Endothelial cell of umbilical vein (primary cell): ENCODE results near the gene CEBPG. TPM values are rescaled to one million over a fixed set of nuclear protein-coding genes. Genes with fewer than 3 reads are reported as not detected.

ENCODE experiments used
- BruUV-seq: library from RNA; stranded (reverse); fragments of 400-500 nt; replicated peaks from 2 replicates; lab custom pipeline; 2021; lab: Mats Ljungman, UMichigan
- CTCF ChIA-PET: fragments of 300-600, 350-600 bp; sonication (Branson Sonifier 250); formaldehyde crosslinking; loops from one replicate; lab custom pipeline; 2021; ENCODE audit warnings: antibody characterized with exemption, inconsistent platforms; lab: Charles Lee
- POLR2A ChIA-PET: fragments of 300-600, 350-600 bp; sonication (Branson Sonifier 250); formaldehyde crosslinking; loops from one replicate; lab custom pipeline; 2021; ENCODE audit warnings: antibody characterized with exemption, inconsistent platforms; lab: Charles Lee
- DNase-seq: peaks from one replicate; pipeline ENCODE4 v3.0.0-alpha.2; 2011; ENCODE audit warnings: low read depth, low spot score
- FAIRE-seq: peaks from 2 replicates; lab custom pipeline; 2011; peaks lifted over from hg19 to GRCh38; lab: Jason Lieb, UNC
- H2AFZ ChIP-seq: 2 replicates; pipeline ENCODE4 v1.6.0; 2012; ENCODE audit warnings: low read depth, low read length, control low read depth, inconsistent platforms
- H3K27ac ChIP-seq: 2 replicates; pipeline ENCODE4 v1.5.1; 2011; ENCODE audit warnings: low read depth, mild to moderate bottlenecking, control low read depth, low read length, moderate library complexity; ENCODE audit not compliant: insufficient read depth
- H3K27me3 ChIP-seq, 2 experiments: 2 replicates each; pipeline versions ENCODE4 v1.6.0 to v1.6.1; 2011; ENCODE audit warnings: low read length in 2 of 2, mixed read lengths in 1 of 2; ENCODE audit not compliant: control insufficient read depth in 2 of 2, insufficient read depth in 2 of 2
- H3K36me3 ChIP-seq, 2 experiments: 2 replicates in 1 of 2; 3 replicates in 1 of 2; pipeline ENCODE4 v1.5.1; 2011; ENCODE audit warnings: low read length in 2 of 2, mild to moderate bottlenecking in 1 of 2, moderate library complexity in 1 of 2; ENCODE audit not compliant: control insufficient read depth in 2 of 2, insufficient read depth in 2 of 2; ENCODE audit errors: extremely low read depth in 1 of 2
- H3K4me1 ChIP-seq: 3 replicates; pipeline ENCODE4 v1.5.1; 2011; ENCODE audit warnings: mild to moderate bottlenecking, low read length; ENCODE audit not compliant: control insufficient read depth, insufficient read depth; ENCODE audit errors: extremely low read depth
- H3K4me2 ChIP-seq: 2 replicates; pipeline ENCODE4 v1.6.1; 2011; ENCODE audit warnings: low read length, control low read depth, mixed read lengths; ENCODE audit not compliant: insufficient read depth
- H3K4me3 ChIP-seq, 3 experiments: fragments of 200-600 bp in 1 of 3; sonication (generic), shearing (Covaris generic) in 1 of 3; replicated peaks in 1 of 3; 2 replicates each; pipeline ENCODE4 v1.5.1; 2011 to 2016; ENCODE audit warnings: control low read depth in 3 of 3, low read length in 3 of 3, mild to moderate bottlenecking in 2 of 3, inconsistent platforms in 1 of 3, low read depth in 1 of 3, moderate library complexity in 1 of 3; ENCODE audit not compliant: insufficient read depth in 1 of 3
- H3K79me2 ChIP-seq: 2 replicates; pipeline ENCODE4 v1.6.0; 2012; ENCODE audit warnings: low read length, inconsistent platforms; ENCODE audit not compliant: control insufficient read depth, insufficient read depth
- H3K9ac ChIP-seq: replicated peaks from 2 replicates; pipeline ENCODE3; 2011; ENCODE audit warnings: low read length, control low read depth; ENCODE audit not compliant: insufficient read depth; ENCODE audit errors: extremely low read depth
- H3K9me1 ChIP-seq: replicated peaks from 3 replicates; pipeline ENCODE4 v1.6.0; 2011; ENCODE audit warnings: mild to moderate bottlenecking, low read length; ENCODE audit not compliant: control insufficient read depth, insufficient read depth; ENCODE audit errors: extremely low read depth
- H3K9me3 ChIP-seq: replicated peaks from 2 replicates; pipeline ENCODE4 v1.5.1; 2012; ENCODE audit warnings: low read length, inconsistent platforms; ENCODE audit not compliant: control insufficient read depth, insufficient read depth
- H4K20me1 ChIP-seq: replicated peaks from 2 replicates; pipeline ENCODE3; 2011; ENCODE audit warnings: mild to moderate bottlenecking, low read length; ENCODE audit not compliant: control insufficient read depth, insufficient read depth; ENCODE audit errors: extremely low read depth
- EZH2 ChIP-seq: IDR thresholded peaks from 2 replicates; pipeline ENCODE4 v1.6.1; 2012; ENCODE audit warnings: borderline replicate concordance, low read depth, mild to moderate bottlenecking, moderate library complexity, low read length, inconsistent platforms; ENCODE audit not compliant: severe bottlenecking
- FOS ChIP-seq: IDR thresholded peaks from 2 replicates; pipeline ENCODE4 v1.6.1; 2011; ENCODE audit warnings: mild to moderate bottlenecking, low read length, moderate library complexity, borderline replicate concordance; ENCODE audit not compliant: insufficient read depth
- GATA2 ChIP-seq: IDR thresholded peaks from 2 replicates; pipeline ENCODE4 v1.7.0; 2011; ENCODE audit warnings: low read depth, mild to moderate bottlenecking, moderate library complexity, mixed read lengths, low read length; ENCODE audit not compliant: insufficient read length, insufficient read depth
- MYC ChIP-seq: IDR thresholded peaks from one replicate; pipeline ENCODE4 v1.6.1; 2011; ENCODE audit warnings: mild to moderate bottlenecking, low read depth, low read length
- POLR2A ChIP-seq: IDR thresholded peaks from 2 replicates; pipeline ENCODE4 v1.6.1; 2012; ENCODE audit warnings: low read depth, mild to moderate bottlenecking, control low read depth, low read length
- dilution Hi-C: fragments of 300-500 bp; cut with MboI; formaldehyde crosslinking; loops from one replicate; pipeline ENCODE4 v1.15.0; 2019; ENCODE audit warnings: low sequenced_read_pairs; ENCODE audit not compliant: extremely low pct_ligation_motif_present
- intact Hi-C: fragments of 100-400 bp; cut with micrococcal nuclease; formaldehyde crosslinking; loops from one replicate; pipeline ENCODE4 v1.10.0; 2022
- polyA plus RNA-seq, 4 experiments: library from polyadenylated mRNA; depleted of rRNA in 3 of 4; stranded (reverse) in 3 of 4; unstranded in 1 of 4; fragments of >200 nt; gene quantifications; 2 replicates each; pipeline versions ENCODE4 v1.2.1 to v1.2.3, GENCODE V29; 2011 to 2012; ENCODE audit warnings: missing spikeins in 1 of 4
- total RNA-seq: library from RNA; stranded (reverse); gene quantifications from 2 replicates; pipeline ENCODE4 v1.2.3, GENCODE V29; 2021
- TF ChIP-seq, protein P1 (sequence below): IDR thresholded peaks from 2 replicates; pipeline ENCODE4 v1.6.1; 2011; ENCODE audit not compliant: insufficient read depth, insufficient read length

CEBPG gene
- total and polyA plus RNA-seq, 2 donors (not counting 3 experiments of a cell fraction or from before 2014, with no cell fraction given) = 10.2 to 24.6 TPM

- intact Hi-C loops (loop anchor here (5.0 to 10.0 kb wide), 3 partner anchors 198 to 510 kb away; partner anchors contain the start of genes CEP89 and FAAP24), dilution Hi-C loops (no loop called here)
- no peak for TF ChIP-seq GATA2
- TF ChIP-seq MYC = no peak
- no peak for TF ChIP-seq EZH2
- Histone ChIP-seq H4K20me1 (peaks cover 5% of the 10 kb centered on the region), H3K27ac (peak overlapping the region; percentile 96), H3K4me1 (peaks cover 46% of the 10 kb centered on the region), H3K27me3 (peaks cover 0 to 1% of the 10 kb centered on the region in 2 experiments), H3K4me2 (peak overlapping the region; percentile 91), H2AFZ (no peak overlapping the region), H3K9me3 (no peaks in the 10 kb centered on the region), H3K9me1 (no peaks in the 10 kb centered on the region), H3K36me3 (peaks cover 5 to 7% of the 10 kb centered on the region in 2 experiments), H3K4me3 (peak overlapping the region in 1 of 3 experiments; percentile 94), H3K79me2 (peaks cover 62% of the 10 kb centered on the region), H3K9ac (peak overlapping the region; percentile 99)
- ChIA-PET CTCF (interaction anchor here (0.5 to 2.3 kb wide), 6 partner anchors 14 to 420 kb away, joined by 3 to 12 read pairs (median 4); partner anchors contain the start of gene CEBPA), POLR2A (no interaction called here)
- FAIRE-seq (no peak), DNase-seq (no peak)
- no TSS peak for BruUV-seq
These were observed 1.8 kb downstream of the CEBPG start for GRCh38 chr19:33375156-33375836.

DNA sequence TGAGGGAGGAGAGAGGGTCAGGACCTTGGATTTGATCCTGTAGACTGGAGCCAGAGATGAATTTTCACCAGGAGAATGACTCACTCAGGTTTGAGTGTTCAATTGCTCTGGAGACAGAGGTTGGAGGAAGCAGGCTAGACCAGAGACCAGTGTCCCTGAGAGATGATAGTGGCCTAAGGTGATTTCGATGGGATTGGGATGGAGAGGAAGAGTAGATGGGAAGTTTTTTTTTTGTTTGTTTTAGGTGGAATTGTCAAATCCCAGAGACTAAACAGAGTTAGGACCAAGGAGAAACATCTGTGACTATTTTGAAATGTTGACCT lies 2.3 kb downstream of the CEBPG start:
- FAIRE-seq (no peak), DNase-seq (no peak)
- H3K79me2 ChIP-seq = peaks cover 67% of the 10 kb centered on the region
- no peak overlapping the region for H2AFZ ChIP-seq
- no peak overlapping the region for H3K4me3 ChIP-seq
- dilution Hi-C loops = no loop called here
- no peaks in the 10 kb centered on the region for H3K27me3 ChIP-seq
- H3K4me1 ChIP-seq = peaks cover 46% of the 10 kb centered on the region
- peak overlapping the region; percentile 11 for H3K9ac ChIP-seq
- ChIA-PET CTCF (interaction anchor here (0.7 to 2.1 kb wide), 7 partner anchors 8 to 402 kb away, joined by 3 to 13 read pairs (median 3); no protein-coding TSS in a partner anchor), POLR2A (no interaction called here)
- no peaks in the 10 kb centered on the region for H3K9me1 ChIP-seq
- intact Hi-C loops = loop anchor here (2.0 to 10.0 kb wide), 4 partner anchors 19 to 509 kb away; partner anchors contain the start of genes CEP89 and FAAP24
- peak overlapping the region; percentile 32 for H3K4me2 ChIP-seq
- BruUV-seq = no TSS peak
- peak overlapping the region; percentile 94 for H3K27ac ChIP-seq
- TF ChIP-seq, protein P1, sequence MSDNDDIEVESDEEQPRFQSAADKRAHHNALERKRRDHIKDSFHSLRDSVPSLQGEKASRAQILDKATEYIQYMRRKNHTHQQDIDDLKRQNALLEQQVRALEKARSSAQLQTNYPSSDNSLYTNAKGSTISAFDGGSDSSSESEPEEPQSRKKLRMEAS = no peak
- TF ChIP-seq POLR2A = no peak
- no peak for TF ChIP-seq EZH2
- TF ChIP-seq FOS = peak; percentile 18
- no peaks in the 10 kb centered on the region for H3K9me3 ChIP-seq
- peaks cover 5 to 7% of the 10 kb centered on the region in 2 experiments for H3K36me3 ChIP-seq
- H4K20me1 ChIP-seq = peaks cover 5% of the 10 kb centered on the region
